IMR-90 (cell line): ENCODE data around the gene AMDHD2.
"Not testable (repeated sequence)": the region's sequence is repeated elsewhere in the genome, so short reads cannot be mapped to it uniquely, and the experiment has no call there.

Experiments used
- BHLHE40 ChIP-seq: fragments of 150-350 bp; IDR thresholded peaks from 2 replicates; pipeline ENCODE4 v1.6.1; 2016; ENCODE audit warnings: mild to moderate bottlenecking, low read depth, low read length
- ELK1 ChIP-seq: fragments of 150-350 bp; IDR thresholded peaks from 2 replicates; pipeline ENCODE4 v1.6.1; 2016; ENCODE audit warnings: low read depth, mild to moderate bottlenecking, low read length, moderate library complexity, borderline replicate concordance
- FOS ChIP-seq: fragments of 150-350 bp; IDR thresholded peaks from 2 replicates; pipeline ENCODE4 v1.6.1; 2016; ENCODE audit warnings: low read depth, low read length
- MAFK ChIP-seq: IDR thresholded peaks from 2 replicates; pipeline ENCODE4 v1.6.1; 2012; ENCODE audit warnings: low read depth, low read length, improper control_type of control experiment
- MAZ ChIP-seq: IDR thresholded peaks from 2 replicates; pipeline ENCODE4 v1.6.1; 2012; ENCODE audit warnings: low read depth, mild to moderate bottlenecking, low read length, improper control_type of control experiment, moderate library complexity, borderline replicate concordance
- MXI1 ChIP-seq: IDR thresholded peaks from 2 replicates; pipeline ENCODE4 v1.6.1; 2012; ENCODE audit warnings: low read depth, mild to moderate bottlenecking, low read length, moderate library complexity, borderline replicate concordance
- NFE2L2 ChIP-seq: fragments of 150-350 bp; IDR thresholded peaks from 2 replicates; pipeline ENCODE4 v1.6.1; 2016; ENCODE audit warnings: low read depth, mild to moderate bottlenecking, low read length
- POLR2A ChIP-seq: IDR thresholded peaks from 2 replicates; pipeline ENCODE4 v1.6.1; 2012; ENCODE audit warnings: mild to moderate bottlenecking, low read depth, low read length
- RAD21 ChIP-seq: IDR thresholded peaks from 2 replicates; pipeline ENCODE4 v1.6.1; 2012; ENCODE audit warnings: low read length, improper control_type of control experiment
- RCOR1 ChIP-seq: IDR thresholded peaks from 2 replicates; pipeline ENCODE4 v1.6.1; 2012; ENCODE audit warnings: mild to moderate bottlenecking, low read length, improper control_type of control experiment; ENCODE audit not compliant: insufficient replicate concordance
- RFX5 ChIP-seq: IDR thresholded peaks from 2 replicates; pipeline ENCODE4 v1.8.0; 2012; ENCODE audit warnings: low read depth, mild to moderate bottlenecking, low read length, moderate library complexity
- SMC3 ChIP-seq: fragments of 150-350 bp; IDR thresholded peaks from 2 replicates; pipeline ENCODE4 v1.6.1; 2016; ENCODE audit warnings: low read depth, mild to moderate bottlenecking, antibody characterized with exemption, low read length, moderate library complexity
- USF2 ChIP-seq: fragments of 150-350 bp; IDR thresholded peaks from 2 replicates; pipeline ENCODE4 v1.6.1; 2017; ENCODE audit warnings: mild to moderate bottlenecking, antibody characterized with exemption, low read length, low read depth
- TF ChIP-seq, protein P1 (sequence below): conservative IDR thresholded peaks from 2 replicates; pipeline ENCODE4 v1.5.1; 2012; ENCODE audit warnings: mild to moderate bottlenecking, low read depth, low read length, improper control_type of control experiment

- not testable (repeated sequence) for TF ChIP-seq MAZ, RCOR1, USF2, POLR2A, MAFK, MXI1, ELK1, NFE2L2, BHLHE40, RFX5, SMC3, RAD21, FOS
- TF ChIP-seq, protein P1, sequence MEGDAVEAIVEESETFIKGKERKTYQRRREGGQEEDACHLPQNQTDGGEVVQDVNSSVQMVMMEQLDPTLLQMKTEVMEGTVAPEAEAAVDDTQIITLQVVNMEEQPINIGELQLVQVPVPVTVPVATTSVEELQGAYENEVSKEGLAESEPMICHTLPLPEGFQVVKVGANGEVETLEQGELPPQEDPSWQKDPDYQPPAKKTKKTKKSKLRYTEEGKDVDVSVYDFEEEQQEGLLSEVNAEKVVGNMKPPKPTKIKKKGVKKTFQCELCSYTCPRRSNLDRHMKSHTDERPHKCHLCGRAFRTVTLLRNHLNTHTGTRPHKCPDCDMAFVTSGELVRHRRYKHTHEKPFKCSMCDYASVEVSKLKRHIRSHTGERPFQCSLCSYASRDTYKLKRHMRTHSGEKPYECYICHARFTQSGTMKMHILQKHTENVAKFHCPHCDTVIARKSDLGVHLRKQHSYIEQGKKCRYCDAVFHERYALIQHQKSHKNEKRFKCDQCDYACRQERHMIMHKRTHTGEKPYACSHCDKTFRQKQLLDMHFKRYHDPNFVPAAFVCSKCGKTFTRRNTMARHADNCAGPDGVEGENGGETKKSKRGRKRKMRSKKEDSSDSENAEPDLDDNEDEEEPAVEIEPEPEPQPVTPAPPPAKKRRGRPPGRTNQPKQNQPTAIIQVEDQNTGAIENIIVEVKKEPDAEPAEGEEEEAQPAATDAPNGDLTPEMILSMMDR: not testable (repeated sequence)
These were observed 56.9 kb downstream of the AMDHD2 start for GRCh38 chr16:2577044-2577443.
